ENCODE data around the gene OPRD1. TPM values are rescaled to one million over a fixed set of nuclear protein-coding genes. Genes with fewer than 3 reads are reported as not detected.
"Not testable (repeated sequence)": the region's sequence is repeated elsewhere in the genome, so short reads cannot be mapped to it uniquely, and the experiment has no call there.

The OPRD1 gene
- total RNA-seq, 2 donors from 2014 or later, result not detected

GRCh38 chr1:28789412-28789811 lies 22.6 kb upstream of the OPRD1 start:
- H3K4me1 Mint-ChIP-seq (ENCODE audit: low read depth), result peaks cover 10% of the 10 kb centered on the region
- no peaks in the 10 kb centered on the region for H3K36me3 Mint-ChIP-seq (ENCODE audit: insufficient read depth in 2 of 2)
- no peak overlapping the region for H3K27ac Mint-ChIP-seq
- ATAC-seq (replicated peaks in 1 of 2) (no peak), DNase-seq (no peak)
- no peaks in the 10 kb centered on the region for H3K27me3 Mint-ChIP-seq (ENCODE audit: low read depth)
- H3K4me3 Mint-ChIP-seq, result no peak overlapping the region
- H3K9me3 Mint-ChIP-seq, result no peaks in the 10 kb centered on the region

- Mint-ChIP-seq H3K4me1 (ENCODE audit: low read depth) (peaks cover 10% of the 10 kb centered on the region), H3K9me3 (no peaks in the 10 kb centered on the region), H3K36me3 (ENCODE audit: insufficient read depth in 2 of 2) (no peaks in the 10 kb centered on the region), H3K27ac (no peak overlapping the region), H3K27me3 (ENCODE audit: low read depth) (no peaks in the 10 kb centered on the region), H3K4me3 (no peak overlapping the region)
- DNase-seq, result no peak
- no peak for ATAC-seq (replicated peaks in 1 of 2)
Observed at GRCh38 chr1:28789816-28790215, 22.2 kb upstream of the OPRD1 start.

GRCh38 chr1:28790377-28791035 lies 21.5 kb upstream of the OPRD1 start:
- H3K27me3 Mint-ChIP-seq (ENCODE audit: low read depth), result no peaks in the 10 kb centered on the region
- peaks cover 3% of the 10 kb centered on the region for H3K4me1 Mint-ChIP-seq (ENCODE audit: low read depth)
- ATAC-seq (replicated peaks in 1 of 2) (no peak), DNase-seq (no peak)
- H3K9me3 Mint-ChIP-seq, result no peaks in the 10 kb centered on the region
- H3K4me3 Mint-ChIP-seq, result no peak overlapping the region
- H3K36me3 Mint-ChIP-seq (ENCODE audit: insufficient read depth in 2 of 2), result no peaks in the 10 kb centered on the region
- H3K27ac Mint-ChIP-seq, result no peak overlapping the region

GRCh38 chr1:28791929-28792328 lies 20.0 kb upstream of the OPRD1 start:
- H3K9me3 Mint-ChIP-seq; DNase-seq; ATAC-seq (replicated peaks in 1 of 2); H3K4me1 Mint-ChIP-seq (ENCODE audit: low read depth); H3K27me3 Mint-ChIP-seq (ENCODE audit: low read depth); H3K27ac Mint-ChIP-seq; H3K4me3 Mint-ChIP-seq; H3K36me3 Mint-ChIP-seq (ENCODE audit: insufficient read depth in 2 of 2): not testable (repeated sequence)

- H3K9me3 Mint-ChIP-seq, result no peaks in the 10 kb centered on the region
- ATAC-seq (replicated peaks in 1 of 2), result no peak
- peaks cover 4% of the 10 kb centered on the region for H3K27me3 Mint-ChIP-seq (ENCODE audit: low read depth)
- H3K36me3 Mint-ChIP-seq (ENCODE audit: insufficient read depth in 2 of 2), result no peaks in the 10 kb centered on the region
- no peak overlapping the region for H3K4me3 Mint-ChIP-seq
- DNase-seq, result no peak
- H3K27ac Mint-ChIP-seq, result no peak overlapping the region
- no peaks in the 10 kb centered on the region for H3K4me1 Mint-ChIP-seq (ENCODE audit: low read depth)
Observed at GRCh38 chr1:28792644-28793121, 19.3 kb upstream of the OPRD1 start.

GRCh38 chr1:28794582-28794981 lies 17.4 kb upstream of the OPRD1 start:
- not testable (repeated sequence) for H3K4me3 Mint-ChIP-seq; H3K9me3 Mint-ChIP-seq; H3K4me1 Mint-ChIP-seq (ENCODE audit: low read depth); DNase-seq; ATAC-seq (replicated peaks in 1 of 2); H3K27ac Mint-ChIP-seq; H3K36me3 Mint-ChIP-seq (ENCODE audit: insufficient read depth in 2 of 2); H3K27me3 Mint-ChIP-seq (ENCODE audit: low read depth)

- peaks cover 5% of the 10 kb centered on the region for H3K27me3 Mint-ChIP-seq (ENCODE audit: low read depth)
- H3K4me3 Mint-ChIP-seq, result no peak overlapping the region
- H3K9me3 Mint-ChIP-seq, result no peaks in the 10 kb centered on the region
- H3K36me3 Mint-ChIP-seq (ENCODE audit: insufficient read depth in 2 of 2), result no peaks in the 10 kb centered on the region
- no peak for ATAC-seq (replicated peaks in 1 of 2)
- no peak overlapping the region for H3K27ac Mint-ChIP-seq
- H3K4me1 Mint-ChIP-seq (ENCODE audit: low read depth), result no peaks in the 10 kb centered on the region
- no peak for DNase-seq
Observed at GRCh38 chr1:28796352-28797211, 15.4 kb upstream of the OPRD1 start.

- no peaks in the 10 kb centered on the region for H3K36me3 Mint-ChIP-seq (ENCODE audit: insufficient read depth in 2 of 2)
- H3K4me3 Mint-ChIP-seq, result no peak overlapping the region
- DNase-seq (no peak), ATAC-seq (replicated peaks in 1 of 2) (no peak)
- no peak overlapping the region for H3K27ac Mint-ChIP-seq
- H3K4me1 Mint-ChIP-seq (ENCODE audit: low read depth), result no peaks in the 10 kb centered on the region
- H3K9me3 Mint-ChIP-seq, result no peaks in the 10 kb centered on the region
- H3K27me3 Mint-ChIP-seq (ENCODE audit: low read depth), result peaks cover 5% of the 10 kb centered on the region
Observed at GRCh38 chr1:28800324-28800723, 11.6 kb upstream of the OPRD1 start.

- Mint-ChIP-seq H3K36me3 (ENCODE audit: insufficient read depth in 2 of 2) (no peaks in the 10 kb centered on the region), H3K4me1 (ENCODE audit: low read depth) (no peaks in the 10 kb centered on the region), H3K4me3 (no peak overlapping the region), H3K27me3 (ENCODE audit: low read depth) (peaks cover 5% of the 10 kb centered on the region), H3K9me3 (no peaks in the 10 kb centered on the region), H3K27ac (no peak overlapping the region)
- no peak for DNase-seq
- no peak for ATAC-seq (replicated peaks in 1 of 2)
Observed at GRCh38 chr1:28801461-28801860, 10.5 kb upstream of the OPRD1 start.

GRCh38 chr1:28803051-28803450 lies 8.9 kb upstream of the OPRD1 start:
- Mint-ChIP-seq H3K27me3 (ENCODE audit: low read depth) (no peaks in the 10 kb centered on the region), H3K27ac (no peak overlapping the region), H3K4me3 (no peak overlapping the region), H3K9me3 (no peaks in the 10 kb centered on the region), H3K36me3 (ENCODE audit: insufficient read depth in 2 of 2) (no peaks in the 10 kb centered on the region), H3K4me1 (ENCODE audit: low read depth) (no peaks in the 10 kb centered on the region)
- no peak for DNase-seq
- no peak for ATAC-seq (replicated peaks in 1 of 2)

- H3K27ac Mint-ChIP-seq, result no peak overlapping the region
- no peak overlapping the region for H3K4me3 Mint-ChIP-seq
- no peaks in the 10 kb centered on the region for H3K27me3 Mint-ChIP-seq (ENCODE audit: low read depth)
- no peaks in the 10 kb centered on the region for H3K4me1 Mint-ChIP-seq (ENCODE audit: low read depth)
- no peaks in the 10 kb centered on the region for H3K9me3 Mint-ChIP-seq
- ATAC-seq (replicated peaks in 1 of 2) (no peak), DNase-seq (no peak)
- H3K36me3 Mint-ChIP-seq (ENCODE audit: insufficient read depth in 2 of 2), result no peaks in the 10 kb centered on the region
Observed at GRCh38 chr1:28803662-28804061, 8.3 kb upstream of the OPRD1 start.

GRCh38 chr1:28804071-28804470 lies 7.9 kb upstream of the OPRD1 start:
- no peaks in the 10 kb centered on the region for H3K9me3 Mint-ChIP-seq
- DNase-seq (no peak), ATAC-seq (replicated peaks in 1 of 2) (no peak)
- no peaks in the 10 kb centered on the region for H3K27me3 Mint-ChIP-seq (ENCODE audit: low read depth)
- H3K4me3 Mint-ChIP-seq, result no peak overlapping the region
- H3K36me3 Mint-ChIP-seq (ENCODE audit: insufficient read depth in 2 of 2), result no peaks in the 10 kb centered on the region
- H3K4me1 Mint-ChIP-seq (ENCODE audit: low read depth), result no peaks in the 10 kb centered on the region
- H3K27ac Mint-ChIP-seq, result no peak overlapping the region

GRCh38 chr1:28807046-28807445 lies 4.9 kb upstream of the OPRD1 start:
- Mint-ChIP-seq H3K4me3 (no peak overlapping the region), H3K27ac (no peak overlapping the region), H3K9me3 (no peaks in the 10 kb centered on the region), H3K27me3 (ENCODE audit: low read depth) (peaks cover 22% of the 10 kb centered on the region), H3K4me1 (ENCODE audit: low read depth) (peaks cover 4% of the 10 kb centered on the region), H3K36me3 (ENCODE audit: insufficient read depth in 2 of 2) (no peaks in the 10 kb centered on the region)
- ATAC-seq (replicated peaks in 1 of 2) (no peak), DNase-seq (no peak)

Measured in activated T-cell treated with anti-CD3 and anti-CD28 coated beads, Interleukin-2, amount 50 U/mL, for 72 hours (primary cell).